Suprapubic skin (tissue), 4 donors: ENCODE data around the gene ANO4.

Source experiments
- EP300 ChIP-seq: sonication (generic); formaldehyde crosslinking; IDR thresholded peaks from one replicate; pipeline ENCODE4 v1.6.1; 2017; ENCODE audit warnings: antibody characterized with exemption
- POLR2A ChIP-seq, 2 donors: fragments of 450-650 bp; IDR thresholded peaks; one replicate each; pipeline ENCODE4 v1.6.1; 2017; ENCODE audit warnings: antibody characterized with exemption in 2 of 2, mild to moderate bottlenecking in 2 of 2, moderate library complexity in 2 of 2
- POLR2AphosphoS5 ChIP-seq, 3 donors: sonication (generic); formaldehyde crosslinking; IDR thresholded peaks; one replicate each; pipeline ENCODE4 v1.6.1; 2017; ENCODE audit warnings: antibody characterized with exemption in 3 of 3
- TF ChIP-seq, protein P1 (sequence below), 2 donors: fragments of 200-600 bp in 1 of 2; fragments of 450-650 bp in 1 of 2; sonication (generic) in 1 of 2; IDR thresholded peaks; one replicate each; pipeline ENCODE4 v1.5.1; 2016 to 2019; ENCODE audit warnings: antibody characterized with exemption in 2 of 2, mild to moderate bottlenecking in 1 of 2, moderate library complexity in 1 of 2

DNA sequence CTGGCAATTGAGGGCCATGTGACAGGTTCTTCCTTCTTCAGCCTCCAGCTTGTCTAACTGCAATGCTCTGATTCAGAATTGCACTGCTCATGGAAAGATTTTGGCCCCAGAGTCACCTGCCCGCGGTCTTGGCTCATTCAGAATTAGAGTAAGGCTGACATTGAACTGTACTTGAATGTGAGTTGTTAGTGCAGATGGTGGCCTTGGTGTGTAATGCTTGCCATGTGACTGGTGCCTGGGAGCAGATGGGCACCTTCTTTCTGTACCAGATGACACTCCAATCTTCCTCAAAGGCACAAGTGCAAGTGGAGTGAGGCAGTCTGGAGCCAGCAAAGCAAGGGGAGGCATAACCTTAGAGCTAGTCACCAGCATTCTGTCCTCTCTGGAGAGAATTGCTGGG lies 36.5 kb upstream of the ANO4 start:
- TF ChIP-seq, protein P1, sequence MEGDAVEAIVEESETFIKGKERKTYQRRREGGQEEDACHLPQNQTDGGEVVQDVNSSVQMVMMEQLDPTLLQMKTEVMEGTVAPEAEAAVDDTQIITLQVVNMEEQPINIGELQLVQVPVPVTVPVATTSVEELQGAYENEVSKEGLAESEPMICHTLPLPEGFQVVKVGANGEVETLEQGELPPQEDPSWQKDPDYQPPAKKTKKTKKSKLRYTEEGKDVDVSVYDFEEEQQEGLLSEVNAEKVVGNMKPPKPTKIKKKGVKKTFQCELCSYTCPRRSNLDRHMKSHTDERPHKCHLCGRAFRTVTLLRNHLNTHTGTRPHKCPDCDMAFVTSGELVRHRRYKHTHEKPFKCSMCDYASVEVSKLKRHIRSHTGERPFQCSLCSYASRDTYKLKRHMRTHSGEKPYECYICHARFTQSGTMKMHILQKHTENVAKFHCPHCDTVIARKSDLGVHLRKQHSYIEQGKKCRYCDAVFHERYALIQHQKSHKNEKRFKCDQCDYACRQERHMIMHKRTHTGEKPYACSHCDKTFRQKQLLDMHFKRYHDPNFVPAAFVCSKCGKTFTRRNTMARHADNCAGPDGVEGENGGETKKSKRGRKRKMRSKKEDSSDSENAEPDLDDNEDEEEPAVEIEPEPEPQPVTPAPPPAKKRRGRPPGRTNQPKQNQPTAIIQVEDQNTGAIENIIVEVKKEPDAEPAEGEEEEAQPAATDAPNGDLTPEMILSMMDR (IDR thresholded peaks at IDR 0.05): no peak
- TF ChIP-seq POLR2A (IDR thresholded peaks at IDR 0.05) (no peak), EP300 (no peak), POLR2AphosphoS5 (IDR thresholded peaks at IDR 0.05) (no peak)
